ENCODE results near the gene KCTD7.

DNA sequence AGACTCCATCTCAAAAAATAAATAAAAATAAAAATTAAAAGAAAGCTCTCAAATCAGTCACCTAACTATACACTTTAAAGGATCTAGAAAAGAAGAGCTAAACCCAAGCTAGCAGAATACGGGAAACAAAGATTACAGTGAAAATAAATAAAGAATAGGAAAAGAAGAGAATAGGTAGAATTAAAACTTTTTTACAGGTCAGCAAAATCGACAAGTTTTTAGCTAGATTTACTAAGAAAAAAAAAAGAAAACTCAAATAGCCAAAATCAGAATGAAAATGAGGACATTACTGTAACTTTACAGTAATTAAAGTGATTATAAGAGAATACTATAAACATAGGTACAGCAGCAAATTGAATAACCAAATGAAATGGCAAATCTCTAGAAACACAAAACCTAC is 60.4 kb downstream of the KCTD7 start:
- TF ChIP-seq POLR2A (IDR thresholded peaks at IDR 0.05) (no peak), EP300 (IDR thresholded peaks at IDR 0.05) (no peak), POLR2AphosphoS5 (IDR thresholded peaks at IDR 0.05) (no peak)
- TF ChIP-seq, protein P1, sequence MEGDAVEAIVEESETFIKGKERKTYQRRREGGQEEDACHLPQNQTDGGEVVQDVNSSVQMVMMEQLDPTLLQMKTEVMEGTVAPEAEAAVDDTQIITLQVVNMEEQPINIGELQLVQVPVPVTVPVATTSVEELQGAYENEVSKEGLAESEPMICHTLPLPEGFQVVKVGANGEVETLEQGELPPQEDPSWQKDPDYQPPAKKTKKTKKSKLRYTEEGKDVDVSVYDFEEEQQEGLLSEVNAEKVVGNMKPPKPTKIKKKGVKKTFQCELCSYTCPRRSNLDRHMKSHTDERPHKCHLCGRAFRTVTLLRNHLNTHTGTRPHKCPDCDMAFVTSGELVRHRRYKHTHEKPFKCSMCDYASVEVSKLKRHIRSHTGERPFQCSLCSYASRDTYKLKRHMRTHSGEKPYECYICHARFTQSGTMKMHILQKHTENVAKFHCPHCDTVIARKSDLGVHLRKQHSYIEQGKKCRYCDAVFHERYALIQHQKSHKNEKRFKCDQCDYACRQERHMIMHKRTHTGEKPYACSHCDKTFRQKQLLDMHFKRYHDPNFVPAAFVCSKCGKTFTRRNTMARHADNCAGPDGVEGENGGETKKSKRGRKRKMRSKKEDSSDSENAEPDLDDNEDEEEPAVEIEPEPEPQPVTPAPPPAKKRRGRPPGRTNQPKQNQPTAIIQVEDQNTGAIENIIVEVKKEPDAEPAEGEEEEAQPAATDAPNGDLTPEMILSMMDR (IDR thresholded peaks at IDR 0.05) = no peak

Measured in stomach (tissue), 4 donors.